ENCODE measurements around the gene ALPL.
A peak's percentile ranks its signal among the peaks of the same experiment; 100 is the strongest.
"Not testable (repeated sequence)": the region's sequence is repeated elsewhere in the genome, so short reads cannot be mapped to it uniquely, and the experiment has no call there.

Gene ALPL

GRCh38 chr1:21508580-21509350, 458 bp upstream of the ALPL start:
- peak; percentile 89 for DNase-seq

- no peak for DNase-seq
Observed at GRCh38 chr1:21510113-21510493, 880 bp downstream of the ALPL start.

GRCh38 chr1:21510885-21511578, 1.8 kb downstream of the ALPL start:
- DNase-seq: no peak

DNA sequence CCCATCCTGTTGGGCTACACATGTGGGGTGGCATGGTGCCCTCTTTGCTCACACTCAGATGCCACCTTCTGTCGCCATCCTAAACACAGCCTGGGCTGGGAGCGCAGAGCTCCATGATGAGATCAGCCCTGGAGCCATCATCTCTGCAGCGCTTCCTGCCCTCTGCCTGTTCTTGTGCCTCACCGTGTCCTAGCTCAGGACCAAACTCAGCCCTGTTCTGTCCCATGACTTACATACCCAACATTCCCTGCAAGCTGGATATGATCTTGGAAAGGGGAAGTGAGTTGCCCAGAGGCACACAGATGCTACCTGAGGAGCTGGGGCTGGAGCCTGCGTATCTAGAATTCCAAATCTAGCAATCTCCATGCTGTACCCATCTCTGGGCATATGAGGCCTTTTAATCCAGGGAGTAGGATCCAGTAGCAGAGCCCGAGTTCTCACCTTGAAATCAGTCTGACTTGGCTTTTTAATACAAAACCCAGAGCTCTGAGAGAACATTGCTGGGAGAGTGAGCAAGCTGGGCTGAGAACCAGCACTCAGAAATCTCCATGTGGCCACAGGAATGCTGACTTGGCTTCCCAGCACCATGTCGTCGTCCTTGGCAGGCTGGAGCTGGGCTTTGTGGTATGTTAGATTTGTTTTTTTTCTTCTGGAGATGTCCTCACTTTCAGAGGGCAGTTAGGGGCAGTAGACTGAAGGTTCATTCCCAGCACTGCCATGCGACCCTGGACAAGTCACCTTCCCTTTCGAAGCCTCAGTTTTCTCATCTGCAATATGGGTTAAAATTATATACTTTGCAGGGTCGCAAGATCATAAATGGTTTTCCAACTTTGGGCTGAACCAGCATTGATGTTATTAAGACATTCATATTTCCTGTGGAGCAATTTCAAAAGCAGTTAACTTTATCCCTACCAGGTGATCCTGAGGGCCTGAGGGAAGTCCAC, 2.6 kb downstream of the ALPL start:
- peak; percentile 87 for DNase-seq

- no peak for DNase-seq
Observed at GRCh38 chr1:21514245-21514644, 5.0 kb downstream of the ALPL start.

GRCh38 chr1:21517161-21517589, 8.0 kb downstream of the ALPL start:
- DNase-seq: no peak

DNA sequence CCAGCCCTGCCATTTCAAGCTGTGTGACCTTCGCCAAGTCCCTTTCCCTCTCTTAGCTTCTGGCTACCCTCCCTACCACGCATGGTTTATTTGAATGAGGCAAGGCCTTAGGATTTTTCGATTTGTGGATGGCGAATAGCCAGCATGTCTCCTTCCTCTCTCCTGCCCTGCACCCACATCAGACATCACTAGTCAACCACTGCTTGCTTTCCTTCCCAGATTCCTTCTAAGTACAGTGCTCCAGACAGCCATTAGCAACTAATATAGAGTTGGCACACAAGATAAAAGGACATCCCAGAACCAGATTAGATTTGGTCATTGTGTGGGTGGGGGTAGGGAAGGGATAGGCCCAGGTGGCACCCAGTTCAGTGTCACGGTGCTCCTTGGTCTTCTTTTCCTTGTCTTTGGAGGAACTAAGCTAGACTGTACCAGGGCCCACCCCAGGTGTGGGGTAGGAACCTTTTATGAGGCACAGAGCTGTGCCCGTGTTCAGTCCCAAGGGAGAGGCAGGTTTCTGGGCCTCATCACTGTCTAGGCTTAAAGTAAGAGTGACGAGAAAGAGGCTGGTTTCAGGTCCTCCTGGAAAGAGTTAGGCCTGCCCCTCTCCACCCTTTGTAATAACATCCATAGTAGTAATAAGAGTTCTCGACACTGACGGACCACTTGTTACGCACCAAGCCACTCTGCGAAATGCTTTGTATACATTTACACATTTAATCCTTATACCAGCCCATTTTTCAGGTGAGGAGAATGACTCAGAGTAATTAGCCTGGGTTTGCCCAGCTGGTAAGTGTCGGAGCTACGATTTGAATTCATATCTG, 8.6 kb downstream of the ALPL start:
- DNase-seq: no peak

DNA sequence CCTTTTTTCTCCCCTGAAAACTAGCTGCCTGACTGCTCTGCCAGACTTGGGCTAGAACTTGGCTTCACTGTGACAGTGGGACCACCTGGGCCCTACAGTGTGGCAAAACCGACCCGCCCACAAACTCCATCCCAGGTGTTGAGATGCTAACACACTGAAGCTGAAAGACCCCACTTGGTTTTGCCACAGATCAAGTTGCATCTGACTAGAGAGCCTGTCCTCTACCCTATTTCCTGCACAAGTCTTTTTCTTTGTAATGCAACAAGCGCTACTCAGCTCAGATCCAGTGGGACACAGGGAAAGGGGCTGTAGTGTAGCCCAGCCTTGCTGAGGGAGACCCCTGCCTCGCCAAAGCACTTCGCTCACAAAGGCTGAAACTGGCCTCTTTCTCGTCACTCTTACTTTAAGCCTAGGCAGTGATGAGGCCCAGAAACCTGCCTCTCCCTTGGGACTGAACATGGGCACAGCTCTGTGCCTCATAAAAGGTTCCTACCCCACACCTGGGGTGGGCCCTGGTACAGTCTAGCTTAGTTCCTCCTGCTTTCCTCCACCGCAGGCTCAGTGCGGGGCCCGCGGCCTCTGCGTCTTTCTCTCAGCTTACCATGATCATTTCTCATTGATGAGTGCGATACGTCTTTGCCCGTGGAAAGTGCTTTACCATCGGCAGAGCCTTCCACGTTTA, 9.7 kb downstream of the ALPL start:
- no peak for DNase-seq

DNA sequence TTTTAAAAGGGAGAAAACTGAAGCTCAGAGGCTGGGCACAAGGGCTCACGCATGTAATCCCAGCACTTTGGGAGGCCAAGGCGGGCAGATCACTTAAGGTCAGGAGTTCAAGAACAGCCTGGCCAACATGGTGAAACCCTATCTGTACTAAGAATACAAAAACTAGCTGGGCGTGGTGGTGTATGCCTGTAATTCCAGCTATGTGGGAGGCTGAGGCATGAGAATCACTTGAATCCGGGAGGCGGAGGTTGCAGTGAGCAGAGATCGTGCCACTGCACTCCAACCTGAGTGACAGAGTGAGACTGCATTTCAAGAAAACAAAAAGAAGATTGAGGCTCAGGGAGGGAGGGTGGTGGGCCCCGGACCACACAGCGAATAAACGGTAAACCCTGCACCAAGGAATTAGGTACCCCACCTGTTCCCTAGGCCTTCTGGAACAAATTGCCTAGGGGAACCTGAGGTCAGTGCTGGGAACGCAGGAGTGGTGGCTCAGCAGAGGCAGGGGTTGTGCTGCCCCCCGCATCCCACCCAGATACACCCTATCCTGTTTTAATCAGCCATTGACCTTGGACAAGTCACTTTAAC, 10.4 kb downstream of the ALPL start:
- not testable (repeated sequence) for DNase-seq

DNA sequence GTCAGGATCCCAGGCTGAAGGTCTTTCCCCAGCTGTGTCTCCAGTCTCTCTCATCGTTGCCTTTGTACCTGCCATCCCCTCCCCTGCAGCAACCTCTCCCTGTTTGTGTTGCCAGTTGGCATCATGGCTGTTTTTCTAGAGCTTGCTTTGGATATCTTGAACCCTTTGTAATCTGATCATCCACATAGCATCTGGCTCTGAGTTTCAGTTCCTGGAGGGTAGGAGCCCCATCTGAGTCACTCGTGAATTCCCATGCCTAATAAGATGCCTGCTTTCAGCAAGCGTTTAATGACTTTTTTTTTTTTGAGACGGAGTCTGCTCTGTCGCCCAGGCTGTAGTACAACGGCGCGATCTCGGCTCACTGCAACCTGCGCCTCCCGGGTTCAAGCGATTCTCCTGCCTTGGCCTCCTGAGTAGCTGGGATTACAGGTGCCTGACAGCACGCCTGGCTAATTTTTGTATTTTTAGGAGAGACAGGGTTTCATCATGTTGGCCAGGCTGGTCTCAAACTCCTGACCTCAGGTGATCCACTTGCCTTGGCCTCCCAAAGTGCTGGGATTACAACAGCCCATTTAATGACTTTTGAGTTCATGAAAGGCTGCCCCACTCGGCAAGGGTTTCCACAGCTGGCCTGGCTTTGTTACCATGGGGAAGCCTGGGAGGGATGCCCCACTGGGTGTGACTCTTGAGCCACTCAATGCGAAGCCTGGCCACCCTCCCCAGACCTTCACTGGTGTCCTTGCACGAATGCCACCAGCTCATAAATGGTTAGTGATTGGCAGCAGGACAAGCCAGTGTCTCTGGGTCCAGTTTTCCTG, 11.9 kb downstream of the ALPL start:
- no peak for DNase-seq

DNA sequence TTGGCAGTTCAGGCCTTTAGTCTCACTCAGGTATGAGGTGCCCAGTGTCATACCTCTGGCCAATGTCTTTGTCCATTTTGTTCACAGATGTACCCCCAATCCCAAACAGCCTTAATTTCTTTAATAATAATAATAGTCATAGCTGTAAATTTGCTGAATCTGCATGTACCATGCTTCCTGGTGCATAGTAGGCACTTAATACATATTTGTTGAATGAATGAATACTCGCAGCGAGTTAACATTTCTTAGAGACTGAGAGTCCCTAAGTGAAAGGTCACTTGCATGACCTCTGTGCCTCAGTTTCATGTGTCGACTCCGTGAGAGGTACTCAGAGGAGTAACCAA, 12.5 kb downstream of the ALPL start:
- DNase-seq: no peak

GRCh38 chr1:21522525-21523038, 13.4 kb downstream of the ALPL start:
- no peak for DNase-seq

- DNase-seq: no peak
Observed at GRCh38 chr1:21523297-21523813, 14.1 kb downstream of the ALPL start.

GRCh38 chr1:21524220-21524619, 15.0 kb downstream of the ALPL start:
- no peak for DNase-seq

- DNase-seq: no peak
Observed at GRCh38 chr1:21524686-21525339, 15.6 kb downstream of the ALPL start.

GRCh38 chr1:21525340-21525717, 16.1 kb downstream of the ALPL start:
- DNase-seq: no peak

DNA sequence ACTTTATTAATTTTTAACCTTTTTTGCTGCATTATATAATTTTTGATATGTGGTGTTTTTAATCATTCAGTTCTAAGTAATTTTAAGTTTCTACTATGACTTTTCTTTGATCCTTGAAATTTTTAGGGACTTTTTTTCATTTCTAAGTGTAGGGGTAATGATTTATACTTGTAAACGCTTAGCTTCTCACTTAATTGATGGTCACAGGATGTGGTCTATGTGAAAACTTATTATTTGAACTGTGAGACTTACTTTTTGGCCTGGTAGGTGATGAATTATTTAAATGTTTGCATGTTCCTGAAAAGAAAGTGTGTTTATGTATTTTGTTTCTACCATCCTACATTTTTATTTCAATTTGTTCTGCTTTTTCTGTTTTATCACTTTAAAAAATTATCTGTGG, 17.2 kb downstream of the ALPL start:
- DNase-seq: no peak

- DNase-seq: no peak
Observed at GRCh38 chr1:21530368-21531016, 21.3 kb downstream of the ALPL start.

DNA sequence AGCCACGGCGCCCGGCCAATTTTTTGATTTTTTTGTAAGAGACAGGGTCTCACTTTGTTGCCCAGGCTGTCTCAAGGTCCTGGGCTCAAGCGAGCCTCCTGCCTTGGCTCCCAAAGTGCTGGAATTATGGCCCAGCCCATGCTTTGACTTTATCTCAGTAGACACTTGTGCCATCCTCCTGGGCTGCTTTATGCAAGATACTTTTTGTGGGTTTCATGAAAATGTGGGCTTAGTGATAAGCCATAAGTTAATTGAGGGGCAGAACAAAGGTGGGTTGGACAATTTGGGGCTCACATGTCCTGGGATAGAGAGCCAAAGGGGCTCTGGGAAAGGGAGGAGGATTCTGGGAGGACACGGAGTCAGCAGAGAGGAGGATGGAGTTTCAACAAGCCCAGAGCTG, 22.0 kb downstream of the ALPL start:
- no peak for DNase-seq
